OCI-LY3 (cell line): ENCODE data around the gene FHOD3.
"Not testable (repeated sequence)": the region's sequence is repeated elsewhere in the genome, so short reads cannot be mapped to it uniquely, and the experiment has no call there.

Source experiments
- H2AFZ ChIP-seq: fragments of 200-600, 300-600 bp; shearing (Covaris generic); 2 replicates; pipeline ENCODE4 v1.6.0; 2014; ENCODE audit warnings: antibody characterized with exemption, low read depth, low read length
- H3K27ac ChIP-seq: fragments of 200-600, 300-600 bp; sonication (generic); 2 replicates; pipeline ENCODE4 v1.5.1; 2014; ENCODE audit warnings: mild to moderate bottlenecking, low read length, moderate library complexity, mixed read lengths
- H3K27me3 ChIP-seq: fragments of 200-600, 300-600 bp; sonication (generic); 2 replicates; pipeline ENCODE4 v1.6.1; 2014; ENCODE audit warnings: low read depth, low read length, mixed read lengths
- H3K36me3 ChIP-seq: fragments of 200-600, 300-600 bp; sonication (generic); replicated peaks from 2 replicates; pipeline ENCODE3; 2014; ENCODE audit warnings: low read depth, low read length, mixed read lengths
- H3K4me1 ChIP-seq: fragments of 300-600, 200-600 bp; sonication (generic); 2 replicates; pipeline ENCODE4 v1.6.1; 2014; ENCODE audit warnings: low read length, mixed read lengths
- H3K4me2 ChIP-seq: fragments of 200-600, 300-600 bp; sonication (generic); 2 replicates; pipeline ENCODE4 v1.6.1; 2014; ENCODE audit warnings: low read length, mixed read lengths
- H3K4me3 ChIP-seq: fragments of 300-600, 200-600 bp; sonication (generic); 2 replicates; pipeline ENCODE4 v1.5.1; 2014; ENCODE audit warnings: antibody characterized with exemption, mild to moderate bottlenecking, low read length, moderate library complexity
- H3K79me2 ChIP-seq: fragments of 300-600, 200-600 bp; shearing (Covaris generic); 2 replicates; pipeline ENCODE4 v1.6.1; 2014; ENCODE audit warnings: mild to moderate bottlenecking, low read length, mixed read lengths
- H3K9ac ChIP-seq: fragments of 300-600, 200-600 bp; shearing (Covaris generic); 2 replicates; pipeline ENCODE4 v1.6.0; 2014; ENCODE audit warnings: mild to moderate bottlenecking, low read length, moderate library complexity
- H3K9me3 ChIP-seq: fragments of 200-600, 300-600 bp; shearing (Covaris generic); 2 replicates; pipeline ENCODE4 v1.6.1; 2014; ENCODE audit warnings: low read length, mixed read lengths; ENCODE audit not compliant: insufficient read depth
- H4K20me1 ChIP-seq: fragments of 200-600, 300-600 bp; sonication (generic); 2 replicates; pipeline ENCODE4 v1.6.1; 2016; ENCODE audit warnings: low read length, mixed read lengths; ENCODE audit not compliant: insufficient read depth
- EZH2phosphoT487 ChIP-seq: fragments of 200-600 bp; shearing (Covaris generic); IDR thresholded peaks from 2 replicates; pipeline ENCODE4 v1.6.1; 2018; ENCODE audit warnings: antibody characterized with exemption, mixed run types, low read depth
- TF ChIP-seq, protein P1 (sequence below): fragments of 200-600, 300-600 bp; sonication (generic); IDR thresholded peaks from 2 replicates; pipeline ENCODE4 v1.5.1; 2014; ENCODE audit warnings: antibody characterized with exemption, low read length, low read depth

Gene FHOD3

DNA sequence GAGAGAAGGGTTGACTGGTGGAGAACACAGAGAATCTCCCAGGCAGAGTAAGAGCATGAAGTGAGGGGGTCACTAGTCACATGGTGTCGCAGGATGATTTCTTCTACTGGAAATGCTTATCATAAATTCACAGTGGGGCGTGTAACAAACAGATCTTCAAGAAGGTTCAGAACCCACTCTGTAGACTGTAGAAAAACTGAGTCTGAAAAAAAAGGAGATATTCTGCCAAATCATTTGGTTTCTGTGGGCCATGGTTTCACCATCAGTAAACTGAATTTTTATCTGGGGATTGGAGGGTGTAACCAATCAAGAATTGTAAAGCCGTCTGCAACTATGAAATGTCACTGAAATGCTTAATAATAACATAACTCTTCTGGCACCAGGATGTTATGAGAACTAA lies 516.3 kb downstream of the FHOD3 start:
- H4K20me1 ChIP-seq, result peaks cover 6% of the 10 kb centered on the region
- no peaks in the 10 kb centered on the region for H3K9me3 ChIP-seq
- no peak overlapping the region for H3K27ac ChIP-seq
- TF ChIP-seq, protein P1, sequence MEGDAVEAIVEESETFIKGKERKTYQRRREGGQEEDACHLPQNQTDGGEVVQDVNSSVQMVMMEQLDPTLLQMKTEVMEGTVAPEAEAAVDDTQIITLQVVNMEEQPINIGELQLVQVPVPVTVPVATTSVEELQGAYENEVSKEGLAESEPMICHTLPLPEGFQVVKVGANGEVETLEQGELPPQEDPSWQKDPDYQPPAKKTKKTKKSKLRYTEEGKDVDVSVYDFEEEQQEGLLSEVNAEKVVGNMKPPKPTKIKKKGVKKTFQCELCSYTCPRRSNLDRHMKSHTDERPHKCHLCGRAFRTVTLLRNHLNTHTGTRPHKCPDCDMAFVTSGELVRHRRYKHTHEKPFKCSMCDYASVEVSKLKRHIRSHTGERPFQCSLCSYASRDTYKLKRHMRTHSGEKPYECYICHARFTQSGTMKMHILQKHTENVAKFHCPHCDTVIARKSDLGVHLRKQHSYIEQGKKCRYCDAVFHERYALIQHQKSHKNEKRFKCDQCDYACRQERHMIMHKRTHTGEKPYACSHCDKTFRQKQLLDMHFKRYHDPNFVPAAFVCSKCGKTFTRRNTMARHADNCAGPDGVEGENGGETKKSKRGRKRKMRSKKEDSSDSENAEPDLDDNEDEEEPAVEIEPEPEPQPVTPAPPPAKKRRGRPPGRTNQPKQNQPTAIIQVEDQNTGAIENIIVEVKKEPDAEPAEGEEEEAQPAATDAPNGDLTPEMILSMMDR, result no peak
- TF ChIP-seq EZH2phosphoT487, result no peak
- no peak overlapping the region for H3K9ac ChIP-seq
- no peaks in the 10 kb centered on the region for H3K27me3 ChIP-seq
- H3K4me1 ChIP-seq, result no peaks in the 10 kb centered on the region
- H3K4me2 ChIP-seq, result no peak overlapping the region
- peaks cover 18% of the 10 kb centered on the region for H3K36me3 ChIP-seq
- H2AFZ ChIP-seq, result no peak overlapping the region
- H3K79me2 ChIP-seq, result no peaks in the 10 kb centered on the region
- no peak overlapping the region for H3K4me3 ChIP-seq

DNA sequence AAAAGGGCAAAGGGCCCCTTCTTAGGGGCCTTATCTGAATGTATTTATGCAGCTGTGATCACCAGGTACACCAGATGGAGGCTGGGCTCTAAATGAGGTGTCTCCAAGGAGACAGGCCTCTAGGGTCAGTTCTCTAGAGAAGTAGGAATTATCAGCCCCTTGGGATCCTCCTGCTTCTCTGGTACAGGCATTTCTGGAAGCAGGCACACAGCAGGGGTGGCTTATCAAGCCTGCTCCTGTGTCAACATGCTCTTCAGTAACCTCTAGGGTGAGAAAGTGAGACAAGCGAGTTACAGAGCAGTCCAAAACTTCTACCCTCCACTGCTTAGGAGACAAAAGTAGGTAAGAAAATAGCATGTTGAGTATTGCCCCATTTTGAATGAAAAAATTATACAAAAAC lies 517.5 kb downstream of the FHOD3 start:
- peaks cover 2% of the 10 kb centered on the region for H4K20me1 ChIP-seq
- no peaks in the 10 kb centered on the region for H3K27me3 ChIP-seq
- H3K4me1 ChIP-seq, result no peaks in the 10 kb centered on the region
- H3K4me3 ChIP-seq, result no peak overlapping the region
- H3K36me3 ChIP-seq, result peaks cover 20% of the 10 kb centered on the region
- no peak for TF ChIP-seq EZH2phosphoT487
- TF ChIP-seq, protein P1, result no peak
- no peaks in the 10 kb centered on the region for H3K9me3 ChIP-seq
- no peak overlapping the region for H3K27ac ChIP-seq
- no peaks in the 10 kb centered on the region for H3K79me2 ChIP-seq
- no peak overlapping the region for H2AFZ ChIP-seq
- no peak overlapping the region for H3K9ac ChIP-seq
- H3K4me2 ChIP-seq, result no peak overlapping the region

DNA sequence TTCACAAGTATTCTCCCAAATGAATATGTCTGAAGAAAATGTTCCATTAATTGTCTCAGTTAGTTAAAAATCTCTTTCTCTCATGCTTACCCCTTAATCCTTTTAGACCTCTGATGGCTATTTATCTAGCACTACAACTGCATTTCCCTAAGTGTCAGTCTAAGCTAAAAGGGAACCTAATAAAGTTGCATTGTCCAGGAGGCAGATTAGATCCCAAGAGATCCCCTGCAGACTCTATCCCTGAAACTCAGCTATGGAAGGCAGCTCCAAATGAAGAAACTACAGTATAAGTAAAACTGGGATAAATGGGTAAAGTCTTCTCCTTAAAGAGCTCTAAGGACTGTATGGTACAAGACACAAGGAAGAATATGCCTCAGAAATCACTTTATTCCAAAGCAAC lies 518.6 kb downstream of the FHOD3 start:
- not testable (repeated sequence) for H3K9ac ChIP-seq, H3K27ac ChIP-seq, H3K79me2 ChIP-seq, H3K4me3 ChIP-seq, H3K4me1 ChIP-seq, H3K4me2 ChIP-seq, H3K27me3 ChIP-seq, H3K9me3 ChIP-seq, H4K20me1 ChIP-seq, H2AFZ ChIP-seq
- peaks cover 20% of the 10 kb centered on the region for H3K36me3 ChIP-seq

DNA sequence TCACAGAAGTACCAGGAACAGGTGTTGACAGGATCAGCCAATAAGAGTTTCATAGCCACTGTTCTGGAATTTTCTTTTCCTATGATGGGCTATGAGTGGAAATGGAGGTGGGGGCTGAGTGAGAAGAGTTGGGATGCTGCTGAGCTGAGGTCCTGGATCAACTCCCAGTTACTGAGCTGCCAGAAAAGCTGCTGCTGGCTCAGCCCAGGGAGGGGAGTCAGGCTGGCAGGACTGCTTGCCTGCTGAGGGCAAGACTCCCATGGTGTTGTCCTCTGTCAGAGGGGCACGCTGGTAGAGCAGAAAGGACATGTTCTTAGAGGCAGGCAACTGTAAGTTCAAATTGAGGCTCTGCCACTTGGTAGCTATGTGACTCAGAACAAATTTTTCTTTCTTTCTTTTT lies 519.5 kb downstream of the FHOD3 start:
- H3K4me3 ChIP-seq, result no peak overlapping the region
- H3K27ac ChIP-seq, result no peak overlapping the region
- no peaks in the 10 kb centered on the region for H3K79me2 ChIP-seq
- TF ChIP-seq EZH2phosphoT487, result no peak
- TF ChIP-seq, protein P1, result no peak
- no peak overlapping the region for H2AFZ ChIP-seq
- no peaks in the 10 kb centered on the region for H3K9me3 ChIP-seq
- peaks cover 23% of the 10 kb centered on the region for H3K36me3 ChIP-seq
- no peak overlapping the region for H3K4me2 ChIP-seq
- no peaks in the 10 kb centered on the region for H3K27me3 ChIP-seq
- no peak overlapping the region for H3K9ac ChIP-seq
- no peaks in the 10 kb centered on the region for H3K4me1 ChIP-seq
- peaks cover 2% of the 10 kb centered on the region for H4K20me1 ChIP-seq

DNA sequence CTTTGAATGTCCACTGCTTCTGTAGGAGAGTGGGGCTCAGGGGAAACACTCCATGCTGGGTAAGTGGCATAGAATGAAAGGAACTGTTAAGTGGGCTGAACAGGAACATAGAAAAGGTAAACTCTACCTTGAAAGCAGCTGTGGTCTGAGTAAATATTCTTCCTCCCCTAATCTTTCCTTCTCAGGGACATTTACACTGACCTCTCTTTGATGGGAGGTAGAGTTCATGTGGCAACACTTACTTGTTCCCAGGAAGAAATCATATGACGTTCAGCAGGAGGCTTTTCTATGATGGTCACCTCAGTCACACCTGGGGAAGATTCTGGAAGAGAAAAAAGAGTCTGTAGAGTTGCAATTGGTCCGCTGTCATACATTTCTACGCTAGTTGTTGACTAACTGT lies 521.1 kb downstream of the FHOD3 start:
- TF ChIP-seq, protein P1, result no peak
- no peak for TF ChIP-seq EZH2phosphoT487
- Histone ChIP-seq H4K20me1 (no peaks in the 10 kb centered on the region; the same call in 1 of the 2 replicates), H3K79me2 (no peaks in the 10 kb centered on the region), H3K36me3 (peaks cover 28% of the 10 kb centered on the region), H2AFZ (no peak overlapping the region), H3K27me3 (no peaks in the 10 kb centered on the region), H3K9me3 (no peaks in the 10 kb centered on the region), H3K9ac (no peak overlapping the region), H3K4me1 (no peaks in the 10 kb centered on the region), H3K4me2 (no peak overlapping the region), H3K4me3 (no peak overlapping the region), H3K27ac (no peak overlapping the region)
